Measurements from ENCODE around the gene PAX7. TPM values are rescaled to one million over a fixed set of nuclear protein-coding genes. Genes with fewer than 3 reads are reported as not detected.

PAX7 gene
- polyA plus RNA-seq, 1 donor from 2014 or later, result not detected

Small RNA genes within 50 kb of the gene (small RNA-seq; reads per million reads assigned to genes)
- gene AL031737.1, result 0 reads per million in 3 experiments

Other genes with a start within 250 kb of the PAX7 start
- 0.04 TPM in 1 of 2 replicates, not detected in the other for gene KLHDC7A, start 149.9 kb upstream of the PAX7 start, polyA plus RNA-seq
- gene TAS1R2, start 228.8 kb downstream of the PAX7 start, polyA plus RNA-seq, result not detected in 2 replicates